ENCODE results near the gene IL1R2.

GRCh38 chr2:102056079-102056581, 64.4 kb downstream of the IL1R2 start:
- no peak for TF ChIP-seq CTCF (conservative IDR thresholded peaks at IDR 0.05; ENCODE audit: low read length)
- no peak for TF ChIP-seq EZH2phosphoT487 (IDR thresholded peaks at IDR 0.05; ENCODE audit: borderline replicate concordance, low read depth, low read length)

Data from OCI-LY7 (cell line).